NK-92 (cell line): Measurements from ENCODE around the gene TRAFD1.
"Not testable (repeated sequence)": the region's sequence is repeated elsewhere in the genome, so short reads cannot be mapped to it uniquely, and the experiment has no call there.

Experiments used
- DNase-seq: peaks from one replicate; lab custom pipeline; 2025; ENCODE audit not compliant: unreplicated experiment; lab: John Stamatoyannopoulos, UW

TRAFD1 gene

DNA sequence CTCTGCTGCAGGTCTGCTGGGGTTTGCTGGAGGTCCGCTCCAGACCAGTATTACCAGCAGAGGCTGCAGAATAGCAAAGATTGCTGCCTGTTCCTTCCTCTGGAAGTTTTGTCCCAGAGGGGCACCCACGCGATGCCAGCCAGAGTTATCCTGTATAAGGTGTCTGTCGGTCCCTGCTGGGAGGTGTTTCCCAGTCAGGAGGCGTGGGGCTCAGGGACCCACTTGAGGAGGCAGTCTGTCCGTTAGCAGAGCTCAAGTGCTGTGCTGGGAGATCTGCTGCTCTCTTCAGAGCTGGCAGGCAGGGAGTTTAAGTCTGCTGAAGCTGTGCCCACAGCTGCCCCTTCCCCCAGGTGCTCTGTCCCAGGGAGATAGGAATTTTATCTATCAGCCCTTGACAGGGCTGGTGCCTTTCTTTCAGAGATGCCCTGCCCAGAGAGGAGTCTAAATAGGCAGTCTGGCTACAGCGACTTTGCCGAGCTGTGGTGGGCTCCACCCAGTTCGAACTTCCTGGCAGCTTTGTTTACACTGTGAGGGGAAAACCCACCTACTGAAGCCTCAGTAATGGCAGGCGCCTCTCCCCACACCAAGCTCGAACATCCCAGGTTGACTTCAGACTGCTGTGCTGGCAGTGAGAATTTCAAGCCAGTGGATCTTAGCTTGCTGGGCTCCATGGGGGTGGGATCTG, 33.2 kb downstream of the TRAFD1 start:
- DNase-seq, result not testable (repeated sequence)

DNA sequence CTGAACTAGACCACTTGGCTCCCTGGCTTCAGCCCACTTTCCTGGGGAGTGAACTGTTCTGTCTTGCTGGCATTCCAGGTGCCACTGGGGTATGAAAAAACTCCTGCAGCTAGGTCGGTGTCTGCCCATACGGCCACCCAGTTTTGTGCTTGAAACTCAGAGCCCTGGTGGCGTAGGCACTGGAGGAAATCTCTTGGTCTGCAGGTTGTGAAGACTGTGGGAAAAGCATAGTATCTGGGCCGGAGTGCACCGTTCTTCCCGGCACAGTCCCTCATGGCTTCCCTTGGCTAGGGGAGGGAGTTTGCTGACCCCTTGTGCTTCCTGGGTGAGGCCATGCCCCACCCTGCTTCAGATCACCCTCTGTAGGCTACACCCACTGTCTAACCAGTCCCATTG, 33.8 kb downstream of the TRAFD1 start:
- no peak for DNase-seq

DNA sequence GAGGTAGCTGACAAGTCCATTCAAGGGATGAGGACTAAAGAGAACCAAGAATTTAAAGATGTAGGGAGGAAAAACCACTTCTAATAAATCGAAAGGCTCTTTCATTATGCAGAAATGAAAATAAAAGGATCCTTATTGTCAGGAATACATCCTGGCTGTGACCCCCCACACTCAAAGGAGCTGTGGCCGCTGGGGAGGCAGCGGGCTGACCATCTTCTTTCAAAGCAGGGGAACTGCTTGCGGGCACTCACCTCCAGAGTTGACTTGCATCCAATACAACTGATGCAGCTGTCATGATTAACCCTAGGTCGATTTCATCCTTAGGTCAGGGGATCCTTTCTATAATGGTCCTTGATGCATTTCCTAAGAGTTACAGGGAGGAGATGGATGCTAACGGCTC, 35.3 kb downstream of the TRAFD1 start:
- DNase-seq, result no peak

DNA sequence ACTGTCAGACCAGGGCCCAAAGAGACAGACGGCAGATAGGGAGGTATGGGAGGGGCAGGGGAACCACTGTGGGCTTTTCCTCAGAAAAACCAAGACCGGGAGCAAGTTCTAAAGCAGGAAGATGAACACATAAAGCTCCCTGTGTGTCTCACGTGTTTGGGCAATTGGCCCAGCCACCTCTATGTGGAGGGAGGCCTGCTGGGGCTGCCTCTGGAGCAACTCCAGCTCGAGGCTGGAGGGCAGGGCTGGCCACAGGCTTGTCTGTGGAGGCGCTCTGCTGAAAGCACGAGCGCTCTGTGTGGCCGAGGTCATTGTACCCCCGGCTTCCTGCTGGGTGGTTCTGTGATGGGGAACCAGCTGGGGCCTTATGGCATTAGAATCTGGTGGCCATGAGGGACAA, 36.4 kb downstream of the TRAFD1 start:
- no peak for DNase-seq

DNA sequence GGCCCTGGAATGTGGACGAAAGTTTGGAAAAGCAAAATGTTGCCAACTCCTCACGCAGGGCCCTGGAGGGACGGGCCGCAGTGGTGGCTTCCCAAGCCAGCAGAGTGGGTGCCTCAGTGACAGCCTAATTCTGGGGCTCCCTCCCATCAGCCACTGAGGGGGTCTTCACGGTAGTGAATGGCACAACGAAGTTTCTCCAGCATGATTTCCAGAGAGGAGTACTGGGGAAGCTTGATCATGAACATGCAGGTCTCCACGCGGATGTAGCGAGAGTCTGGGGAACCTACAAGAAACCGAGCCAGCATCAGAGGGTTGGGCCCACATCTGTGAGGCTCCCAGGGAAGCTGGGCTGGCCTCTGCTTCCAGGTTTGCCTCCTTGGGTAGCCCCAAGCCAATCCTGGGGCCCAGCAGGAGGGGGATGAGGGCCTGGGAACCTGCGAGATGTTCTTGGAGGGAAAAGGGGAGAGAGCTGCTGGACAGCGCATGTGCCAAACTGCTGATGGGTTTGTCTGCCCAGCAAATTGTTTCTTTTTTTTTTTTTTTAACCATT, 37.0 kb downstream of the TRAFD1 start:
- DNase-seq, result no peak

DNA sequence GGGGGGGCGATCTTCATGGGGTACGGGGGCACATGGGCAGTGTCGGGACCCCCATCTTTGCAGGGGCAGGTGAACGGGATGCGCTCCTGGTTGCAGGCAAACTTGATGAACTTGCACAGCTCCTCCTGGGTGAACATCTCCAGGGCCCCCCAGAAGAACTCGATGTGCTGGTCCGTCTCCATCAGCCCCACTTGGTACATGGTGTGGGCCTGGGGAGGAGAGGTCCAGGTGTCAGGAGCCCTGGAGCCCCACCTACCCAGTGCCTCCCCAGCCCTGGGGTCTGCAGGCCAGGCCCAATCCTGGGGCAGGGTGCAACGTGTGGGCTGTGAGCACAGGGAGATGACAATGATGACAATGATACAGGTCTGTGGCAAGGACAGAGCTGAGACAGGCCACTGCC, 37.7 kb downstream of the TRAFD1 start:
- no peak for DNase-seq

DNA sequence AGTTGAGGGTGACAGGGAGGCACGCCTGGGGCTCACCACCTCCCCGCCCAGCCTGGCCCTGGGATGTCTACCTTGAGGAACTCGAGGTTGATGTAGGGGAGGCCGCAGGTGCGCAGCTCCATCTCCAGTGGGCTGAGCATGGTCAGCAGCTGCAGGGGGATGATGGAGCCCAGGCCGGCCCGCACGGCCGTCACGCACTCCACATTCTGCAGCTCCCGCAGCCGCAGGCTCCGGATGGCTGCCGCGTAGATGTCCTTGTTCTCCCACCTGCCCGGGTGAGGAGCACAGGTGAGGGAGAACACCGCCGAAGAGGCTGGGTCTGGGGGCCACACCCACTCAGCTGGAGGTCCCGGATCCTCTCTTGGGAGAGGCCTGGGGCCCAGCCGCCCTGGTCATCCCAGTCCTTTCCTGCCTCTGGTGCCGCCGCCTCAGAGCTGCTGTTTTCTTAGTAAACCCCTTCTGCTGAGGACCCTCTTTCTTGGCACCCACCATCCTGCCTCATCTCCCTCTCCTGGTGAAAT, 38.2 kb downstream of the TRAFD1 start:
- no peak for DNase-seq

DNA sequence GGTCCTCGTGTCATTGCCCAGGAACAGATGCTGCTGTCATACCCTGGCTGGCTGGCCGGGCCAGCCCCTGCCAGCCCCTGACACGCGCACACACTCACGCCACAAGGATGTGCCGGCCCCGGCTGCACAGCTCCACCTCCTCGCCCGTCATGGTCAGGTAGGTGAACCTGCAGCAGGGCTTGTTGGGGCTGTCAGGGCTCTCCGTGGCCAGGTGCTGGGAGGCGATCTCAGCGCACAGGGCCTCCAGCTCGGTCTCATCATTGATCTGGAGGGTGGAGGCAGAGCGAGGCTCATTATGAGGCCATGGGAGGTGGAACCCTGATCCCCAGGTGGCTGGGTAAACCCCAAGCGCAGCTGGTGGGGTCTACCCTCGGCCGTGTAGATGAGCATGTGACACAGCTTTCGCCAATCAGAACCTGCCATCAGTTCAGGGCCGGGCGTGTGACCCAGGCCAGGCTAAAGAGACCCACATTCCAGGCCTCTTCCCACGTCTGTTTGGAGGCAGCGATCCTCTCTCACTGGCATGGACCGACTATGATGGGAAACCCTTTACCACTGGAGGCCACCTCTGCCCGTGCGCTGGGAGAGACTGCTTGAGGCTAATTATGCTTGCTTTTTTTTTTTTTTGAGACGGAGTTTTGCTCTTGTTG, 38.8 kb downstream of the TRAFD1 start:
- DNase-seq, result no peak

DNA sequence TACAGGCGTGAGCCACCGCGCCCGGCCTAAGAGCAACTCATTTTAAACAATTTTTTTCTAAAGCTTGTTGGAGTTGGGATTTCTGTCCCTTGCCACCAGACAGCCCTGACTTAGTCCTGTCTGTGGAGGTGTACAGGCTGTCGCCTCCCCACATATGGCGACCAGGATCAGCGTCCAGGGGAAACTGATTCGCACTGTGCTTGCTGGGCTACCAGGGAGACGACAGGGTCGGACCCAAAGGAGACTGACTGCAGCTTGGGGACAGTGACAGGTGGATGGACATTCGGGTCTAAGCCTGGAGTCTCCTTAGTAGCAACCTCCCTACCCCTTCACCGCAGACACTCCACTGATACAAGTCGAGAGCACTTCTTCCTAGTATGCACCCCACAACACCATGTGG, 40.3 kb downstream of the TRAFD1 start:
- DNase-seq, result no peak

DNA sequence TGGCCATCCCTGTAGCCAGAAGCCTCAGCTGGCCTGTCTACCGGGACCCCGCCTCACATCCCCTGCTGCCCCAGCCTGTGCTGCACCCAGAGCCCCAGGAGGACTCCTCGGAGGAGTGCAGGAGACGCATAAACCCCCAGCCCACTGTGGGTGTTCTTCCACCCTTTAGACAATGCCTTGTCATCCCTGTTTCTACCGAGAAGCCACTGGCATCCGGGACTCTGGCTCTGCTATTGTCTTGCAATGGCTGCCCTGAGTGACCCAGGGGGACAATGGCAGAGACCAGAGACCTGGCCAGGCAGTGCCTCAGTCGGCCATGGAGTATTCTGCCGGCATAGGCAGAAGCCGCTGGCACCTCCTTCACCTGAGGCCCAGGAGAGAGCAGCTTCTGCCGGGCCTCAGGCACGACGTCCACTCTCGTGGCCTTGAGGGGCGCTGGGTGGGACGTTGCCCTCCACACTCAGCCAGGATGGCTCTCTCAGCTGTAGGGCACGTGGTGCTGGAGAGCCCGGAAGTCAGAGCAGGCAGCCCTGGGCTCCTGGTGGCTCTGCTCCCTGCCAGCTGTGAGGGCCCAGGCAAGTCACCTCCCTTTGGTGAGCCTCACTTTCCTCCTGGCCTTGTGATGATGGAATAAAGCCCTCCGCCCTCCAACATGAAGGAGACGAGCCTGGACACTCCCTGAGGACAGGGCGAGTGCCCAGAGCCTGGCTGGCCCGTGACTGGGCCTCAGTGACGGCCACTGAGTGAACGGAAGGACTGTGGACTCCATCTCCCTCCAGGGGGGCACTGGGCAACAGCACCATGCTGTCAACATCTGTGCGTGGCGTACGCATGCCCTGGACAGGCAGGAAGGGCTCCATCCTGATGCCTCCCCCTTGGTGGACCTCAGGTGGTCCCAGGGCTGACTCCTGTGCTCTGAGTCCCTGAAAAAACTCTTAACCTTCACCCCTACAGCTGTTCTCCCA, 41.0 kb downstream of the TRAFD1 start:
- no peak for DNase-seq

DNA sequence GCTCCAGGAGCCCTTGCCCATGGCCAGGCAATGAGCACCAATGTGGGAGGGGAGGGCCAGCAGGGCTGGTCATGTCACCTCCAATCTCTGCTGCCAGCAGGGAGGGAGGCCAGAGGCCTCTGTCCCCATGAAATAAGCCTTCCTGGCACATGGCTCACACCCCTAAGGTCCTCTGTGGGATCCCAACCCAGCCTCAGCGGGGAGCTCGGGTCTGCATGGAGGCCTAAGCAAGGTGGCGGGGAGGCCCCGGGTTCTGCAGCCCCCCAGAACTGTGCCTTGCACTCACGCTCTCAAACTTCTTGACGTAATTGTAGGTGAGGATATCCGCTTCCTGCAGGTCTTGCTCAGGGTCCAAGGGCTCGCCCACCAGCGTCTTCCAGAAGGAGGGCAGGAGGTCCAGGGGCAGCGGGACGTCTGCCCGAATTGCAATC, 41.7 kb downstream of the TRAFD1 start:
- DNase-seq, result no peak

DNA sequence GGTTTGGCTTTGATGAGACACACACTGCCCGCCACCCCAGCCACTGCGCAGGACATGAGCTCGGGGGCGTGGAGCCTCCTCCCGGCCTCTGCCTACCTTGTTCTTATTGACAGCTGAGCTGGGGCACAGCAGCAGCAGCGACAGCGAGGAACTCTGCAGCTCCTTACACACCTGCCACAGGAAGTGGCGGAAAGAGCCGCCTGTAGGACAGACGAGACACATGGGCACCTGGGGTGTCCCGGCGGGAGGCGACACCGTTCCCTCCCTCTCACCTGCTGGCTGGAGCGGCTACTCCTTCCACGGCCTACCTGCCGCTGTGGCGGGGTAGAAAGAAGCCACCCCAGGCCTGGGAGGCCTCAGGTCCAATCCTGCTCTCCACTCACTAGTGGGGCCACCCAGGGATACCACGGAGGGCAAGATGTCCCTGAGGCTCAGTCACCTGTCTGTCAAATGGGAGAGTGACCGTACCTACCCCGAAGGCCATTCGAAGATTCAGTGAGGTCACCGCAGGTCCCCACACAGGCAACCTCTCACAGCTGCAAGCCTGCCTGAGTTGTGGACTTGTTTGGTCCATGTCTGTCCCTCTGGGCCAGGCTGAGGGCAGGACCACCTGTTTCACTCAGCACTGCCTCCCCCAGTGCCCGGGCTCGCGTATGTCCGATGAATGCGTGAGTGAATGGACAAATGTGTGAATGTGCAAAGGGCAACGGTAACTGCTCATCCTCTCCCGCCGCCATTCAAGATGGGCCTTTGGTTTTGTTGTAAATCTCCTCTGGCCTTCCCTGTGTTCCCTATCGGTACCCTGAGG, 42.6 kb downstream of the TRAFD1 start:
- no peak for DNase-seq

DNA sequence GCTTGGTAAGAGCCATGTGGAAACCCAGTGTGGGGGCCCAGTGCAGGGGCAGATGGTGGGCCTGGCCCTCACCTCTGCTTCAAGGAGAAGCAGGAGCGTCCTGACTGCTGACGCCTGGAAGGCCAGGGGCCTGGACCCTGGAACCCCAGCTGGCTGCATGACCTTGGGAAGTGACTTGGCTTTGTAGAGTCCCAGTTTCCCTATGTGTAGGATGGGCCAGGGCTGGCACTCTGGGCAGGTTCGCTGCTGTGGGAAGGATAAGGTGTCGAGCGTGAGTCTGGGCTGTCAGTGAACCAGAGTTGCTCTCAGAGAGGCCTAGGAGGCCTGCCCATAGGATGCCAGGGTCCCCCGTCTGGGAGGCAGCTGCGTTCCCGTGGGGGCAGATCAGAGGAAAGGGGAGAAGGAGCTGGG, 43.2 kb downstream of the TRAFD1 start:
- no peak for DNase-seq

DNA sequence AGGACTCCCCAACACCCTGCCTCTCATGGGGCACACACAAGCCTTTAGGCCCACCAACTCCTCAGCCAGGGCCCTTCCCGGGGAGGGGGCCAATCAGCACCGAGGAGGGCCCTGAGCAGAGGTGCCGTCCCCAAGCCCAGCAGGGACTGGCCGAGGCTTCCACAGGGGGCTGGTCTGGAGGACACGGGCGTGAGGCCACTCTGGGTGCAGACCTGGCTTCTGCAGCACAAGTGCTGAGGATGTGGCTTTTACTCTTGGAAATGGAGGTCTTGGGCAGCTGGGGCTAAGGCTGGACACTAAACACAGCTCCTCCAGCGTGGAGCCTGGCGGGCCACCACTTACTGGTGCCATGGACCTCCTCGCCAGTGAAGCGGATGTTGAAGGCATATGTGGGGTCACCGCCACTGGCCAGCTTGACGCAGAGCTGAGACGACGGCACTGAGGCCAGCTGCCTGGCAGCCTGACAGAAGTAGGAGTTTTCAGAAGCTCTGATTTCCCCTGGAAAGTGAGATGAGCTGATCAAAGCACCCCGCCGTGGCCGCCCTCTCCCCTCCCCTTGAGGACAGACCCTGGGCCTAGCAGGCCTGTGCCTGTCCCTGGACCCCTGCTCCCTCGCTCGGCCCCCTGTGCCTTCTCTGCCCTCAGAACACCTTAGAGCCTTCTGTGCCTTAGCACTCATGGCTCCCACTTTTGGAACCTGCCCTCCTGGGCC, 44.0 kb downstream of the TRAFD1 start:
- DNase-seq, result no peak

DNA sequence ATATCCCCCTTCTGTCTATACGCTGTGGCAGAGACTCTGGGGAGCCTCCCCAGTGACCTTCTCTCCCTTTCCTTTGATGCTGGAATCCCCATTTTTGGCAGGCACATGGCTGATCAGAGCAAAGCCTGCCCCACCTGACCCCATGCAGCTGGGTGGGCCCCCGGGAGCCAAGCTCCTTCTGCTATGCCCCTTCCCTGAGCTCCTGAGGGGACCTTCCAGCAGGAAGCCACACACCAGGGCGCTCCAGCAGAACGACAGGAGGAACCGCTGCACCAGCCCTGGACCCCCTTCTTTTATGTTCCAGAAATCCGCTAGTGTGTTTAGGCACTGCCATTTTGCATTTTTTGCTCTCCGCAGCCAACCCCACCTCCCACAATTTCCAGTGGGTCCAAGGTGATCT, 44.6 kb downstream of the TRAFD1 start:
- no peak for DNase-seq

DNA sequence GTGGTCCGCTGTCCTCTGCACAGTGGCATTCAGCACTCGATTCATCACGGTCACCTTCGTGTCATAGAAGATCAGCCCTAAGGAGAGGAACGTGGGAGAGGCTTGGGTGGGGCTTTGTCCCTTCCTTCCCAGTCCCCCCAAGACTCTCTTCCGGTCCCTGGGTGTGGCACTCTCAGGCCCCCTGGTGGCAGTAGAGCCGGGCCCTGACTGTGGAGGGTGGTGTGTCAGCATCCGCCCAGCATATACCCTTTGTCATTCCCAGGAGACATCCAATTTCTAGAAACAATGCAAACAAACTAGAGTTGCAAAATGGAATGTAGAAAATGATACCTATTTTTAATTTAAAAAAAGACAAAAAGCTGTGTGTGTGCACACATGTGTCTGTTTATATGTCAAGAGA, 45.0 kb downstream of the TRAFD1 start:
- DNase-seq, result no peak

DNA sequence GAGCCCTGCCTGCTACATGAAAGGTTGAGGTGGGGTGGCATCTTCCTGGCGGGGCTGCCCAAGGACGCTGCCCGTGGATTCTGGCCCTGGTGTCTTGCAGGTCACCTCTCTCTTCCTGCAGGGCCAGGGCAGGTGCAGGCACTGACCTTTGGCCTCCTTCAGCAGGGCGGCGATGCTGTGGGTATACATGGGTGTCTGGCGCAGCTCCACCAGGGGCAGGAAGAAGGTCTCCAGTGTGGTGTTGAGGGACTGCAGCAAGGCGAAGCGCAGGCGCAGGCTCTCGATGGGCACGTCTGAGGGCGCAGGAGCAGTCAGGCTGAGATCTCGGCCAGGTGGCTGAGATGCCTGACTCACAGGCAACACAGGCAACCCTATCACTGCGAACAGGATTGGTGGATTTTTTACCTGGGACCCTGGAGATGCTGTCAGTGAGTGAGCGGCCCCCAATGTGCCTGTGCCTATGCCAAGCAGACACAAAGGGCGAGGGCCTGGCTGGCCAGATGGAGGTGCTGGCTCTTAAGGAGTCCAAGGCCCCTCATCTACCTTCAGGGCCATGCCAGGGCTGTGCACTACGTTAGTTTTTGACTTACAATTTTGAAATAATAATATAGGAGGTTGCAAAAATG, 45.7 kb downstream of the TRAFD1 start:
- DNase-seq, result no peak

DNA sequence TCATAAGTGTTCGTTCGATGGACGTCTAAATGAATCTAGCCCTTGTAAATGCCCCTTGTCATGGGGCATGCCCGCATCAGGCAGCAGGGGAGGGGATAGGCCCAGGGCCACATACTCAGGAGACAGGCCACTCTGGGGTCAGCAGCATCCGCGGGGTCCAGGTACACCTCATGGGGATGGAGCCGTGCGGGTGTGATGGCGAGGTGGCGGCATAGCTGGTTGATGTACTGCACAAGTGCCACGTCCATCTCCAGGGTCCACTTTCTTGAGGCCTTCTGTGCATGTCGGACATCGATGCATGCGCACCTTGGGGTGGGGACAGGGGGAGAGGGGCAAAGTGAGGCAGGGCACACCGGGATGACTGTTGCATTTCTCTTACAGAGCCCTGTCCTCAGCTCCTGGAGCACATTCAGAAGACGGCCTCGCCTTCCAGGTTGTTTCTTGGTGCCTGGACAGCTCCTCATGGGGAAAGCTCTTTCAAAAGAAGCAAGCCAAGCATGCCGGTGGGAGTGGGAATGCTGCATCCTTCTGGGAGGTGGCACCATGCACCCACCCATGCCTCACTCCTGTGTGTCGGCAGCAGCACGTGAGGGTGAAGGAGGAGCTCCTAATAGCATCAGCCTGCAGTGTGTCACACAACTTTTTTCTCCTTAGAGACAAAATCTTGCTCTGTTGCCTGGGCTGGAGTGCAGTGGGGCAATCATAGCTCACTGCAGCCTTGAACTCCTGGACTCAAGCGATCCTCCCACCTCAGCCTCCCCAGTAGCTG, 47.4 kb downstream of the TRAFD1 start:
- no peak for DNase-seq
